ENCODE measurements around the gene ITM2B. TPM values are rescaled to one million over a fixed set of nuclear protein-coding genes. Genes with fewer than 3 reads are reported as not detected.

The ITM2B gene
- total RNA-seq, 2 donors from 2014 or later: 436 to 638 TPM

DNA sequence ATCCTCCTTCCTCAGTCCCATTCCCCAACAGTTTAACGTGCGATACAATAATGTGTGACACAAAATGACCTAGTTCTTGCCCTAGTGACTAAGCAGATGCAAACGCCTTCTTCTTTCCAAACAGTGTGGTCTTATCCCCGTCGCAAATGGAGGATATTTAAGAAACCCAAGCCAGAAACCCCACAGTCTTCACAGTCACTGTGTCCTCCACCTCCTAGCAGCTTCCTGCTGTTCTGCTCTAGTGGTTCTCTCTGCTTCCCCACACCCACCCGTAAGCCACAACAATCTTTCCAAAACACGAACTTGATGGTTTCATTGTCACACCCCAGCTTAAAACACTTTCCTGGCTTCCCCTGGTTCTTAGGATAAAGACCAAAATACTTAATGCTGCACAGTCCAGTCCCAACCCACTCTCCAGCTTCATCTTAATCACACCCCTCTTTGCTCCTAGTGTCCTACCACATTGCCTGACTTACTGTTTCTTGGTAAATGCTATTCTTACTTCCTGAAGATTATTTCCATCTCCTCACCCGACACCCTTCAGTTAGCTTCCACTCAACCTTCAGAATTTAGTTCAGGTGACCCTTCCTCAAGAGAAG lies 32.3 kb downstream of the ITM2B start:
- Histone ChIP-seq H3K9me3 (no peaks in the 10 kb centered on the region), H3K36me3 (peaks cover 19% of the 10 kb centered on the region), H3K27ac (no peak overlapping the region), H3K4me1 (ENCODE audit: control insufficient read depth in 1 of 2, low read depth in 2 of 2) (no peaks in the 10 kb centered on the region), H3K27me3 (replicated peaks; ENCODE audit: insufficient read depth) (no peaks in the 10 kb centered on the region), H3K4me3 (no peak overlapping the region)
- ATAC-seq (ENCODE audit: insufficient number of reproducible peaks, low FRiP score, low read depth): no peak
- TF ChIP-seq CTCF (IDR thresholded peaks at IDR 0.05): no peak
- no peak for DNase-seq (ENCODE audit: low spot score)

DNA sequence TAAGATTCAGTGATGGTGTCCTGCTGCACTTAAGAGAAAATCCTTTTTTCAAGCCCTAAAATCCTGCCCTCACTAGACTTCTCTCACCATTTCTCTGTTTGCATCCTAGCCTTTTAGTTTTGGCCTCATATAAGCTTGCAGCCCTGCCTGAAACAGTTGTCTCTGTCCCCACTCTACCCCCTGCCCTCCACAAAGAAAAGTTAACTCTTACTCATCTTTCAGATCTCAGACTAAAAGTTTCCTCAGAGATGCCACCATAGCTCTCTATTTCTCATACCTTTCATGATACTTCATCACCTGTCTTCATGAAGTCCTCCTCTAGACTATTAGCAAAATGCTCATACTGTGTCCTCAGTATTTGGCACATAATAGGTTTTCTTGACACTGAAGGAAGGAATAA lies 33.1 kb downstream of the ITM2B start:
- peaks cover 16% of the 10 kb centered on the region for H3K36me3 ChIP-seq

DNA sequence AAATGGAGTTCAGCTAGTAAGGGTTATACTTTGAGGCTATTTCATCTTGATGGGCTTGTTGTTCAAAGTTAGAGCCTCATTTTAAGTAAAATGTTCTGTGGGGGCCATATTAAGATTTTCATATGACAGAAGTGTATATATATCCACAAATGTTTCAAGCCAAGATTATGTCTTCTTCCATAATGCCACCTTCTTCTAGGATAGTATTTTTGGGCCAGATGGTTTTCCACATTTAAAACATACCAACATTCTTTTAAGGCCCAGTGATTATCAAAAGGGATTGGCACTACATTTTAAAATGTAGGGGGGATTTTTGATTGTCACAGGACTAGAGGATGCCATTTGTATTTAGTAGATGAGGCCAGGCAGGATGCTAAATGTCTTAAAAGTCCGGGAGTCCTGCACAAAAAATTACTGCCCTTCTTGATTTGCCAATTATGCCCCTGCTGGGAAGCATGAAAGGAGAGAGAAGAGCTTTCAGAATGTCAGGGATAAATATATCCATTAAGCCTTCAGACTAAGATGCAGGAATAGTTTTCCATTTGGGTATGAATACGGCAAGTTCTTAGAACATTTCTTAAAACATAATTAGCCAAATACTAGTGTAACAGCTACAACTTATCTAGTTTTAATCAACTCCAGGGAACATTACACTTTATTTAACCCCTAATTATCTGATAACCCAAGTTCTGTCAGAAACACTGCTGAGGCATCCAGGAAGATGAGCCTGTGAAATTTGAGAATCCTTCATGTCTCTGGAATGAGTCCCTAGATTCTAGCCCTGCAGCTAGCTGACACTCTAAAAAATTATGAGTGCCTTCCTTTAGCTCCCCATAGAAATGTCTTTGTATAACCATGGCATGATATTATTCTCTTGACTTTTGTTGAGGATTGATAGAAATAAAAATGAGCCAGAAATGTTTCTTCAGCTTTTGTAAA lies 34.0 kb downstream of the ITM2B start:
- Histone ChIP-seq H3K4me3 (no peak overlapping the region), H3K4me1 (ENCODE audit: control insufficient read depth in 1 of 2, low read depth in 2 of 2) (no peaks in the 10 kb centered on the region), H3K36me3 (peaks cover 14% of the 10 kb centered on the region), H3K27ac (no peak overlapping the region), H3K9me3 (no peaks in the 10 kb centered on the region), H3K27me3 (replicated peaks; ENCODE audit: insufficient read depth) (no peaks in the 10 kb centered on the region)
- ATAC-seq (ENCODE audit: insufficient number of reproducible peaks, low FRiP score, low read depth) (no peak), DNase-seq (ENCODE audit: low spot score) (no peak)
- TF ChIP-seq CTCF (IDR thresholded peaks at IDR 0.05): no peak

More for the DNA sequence above, 33.1 kb downstream of the ITM2B start:
- H3K4me1 ChIP-seq (ENCODE audit: control insufficient read depth in 1 of 2, low read depth in 2 of 2): no peaks in the 10 kb centered on the region
- no peak overlapping the region for H3K4me3 ChIP-seq
- H3K9me3 ChIP-seq: no peaks in the 10 kb centered on the region
- DNase-seq (ENCODE audit: low spot score) (no peak), ATAC-seq (ENCODE audit: insufficient number of reproducible peaks, low FRiP score, low read depth) (no peak)
- no peaks in the 10 kb centered on the region for H3K27me3 ChIP-seq (replicated peaks; ENCODE audit: insufficient read depth)
- H3K27ac ChIP-seq: no peak overlapping the region
- no peak for TF ChIP-seq CTCF (IDR thresholded peaks at IDR 0.05)

DNA sequence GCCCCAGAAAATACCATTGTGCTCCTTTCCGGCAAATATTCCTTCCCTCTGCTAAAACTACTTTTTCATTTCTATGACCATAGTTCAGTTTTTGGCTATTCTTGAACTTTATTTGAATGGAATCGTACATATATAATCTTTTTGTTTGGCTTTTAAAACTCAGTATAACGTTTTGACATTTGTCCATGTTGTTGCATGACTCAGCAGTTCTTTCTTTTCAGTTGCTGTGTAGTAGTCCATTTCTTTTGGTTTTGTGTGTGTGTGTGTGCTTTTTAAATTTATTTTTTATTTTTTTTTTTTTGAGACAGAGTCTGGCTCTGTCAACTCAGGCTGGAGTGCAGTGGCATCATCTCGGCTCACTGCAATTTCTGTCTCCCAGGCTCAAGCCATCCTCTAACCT lies 35.0 kb downstream of the ITM2B start:
- ATAC-seq (ENCODE audit: insufficient number of reproducible peaks, low FRiP score, low read depth) (no peak), DNase-seq (ENCODE audit: low spot score) (no peak)
- Histone ChIP-seq H3K36me3 (peaks cover 10% of the 10 kb centered on the region), H3K9me3 (no peaks in the 10 kb centered on the region), H3K27me3 (replicated peaks; ENCODE audit: insufficient read depth) (no peaks in the 10 kb centered on the region), H3K4me1 (ENCODE audit: control insufficient read depth in 1 of 2, low read depth in 2 of 2) (no peaks in the 10 kb centered on the region), H3K27ac (no peak overlapping the region), H3K4me3 (no peak overlapping the region)
- no peak for TF ChIP-seq CTCF (IDR thresholded peaks at IDR 0.05)

- no peak for DNase-seq (ENCODE audit: low spot score)
- Histone ChIP-seq H3K9me3 (no peaks in the 10 kb centered on the region), H3K4me3 (no peak overlapping the region), H3K27me3 (replicated peaks; ENCODE audit: insufficient read depth) (no peaks in the 10 kb centered on the region), H3K27ac (no peak overlapping the region), H3K36me3 (no peaks in the 10 kb centered on the region), H3K4me1 (ENCODE audit: control insufficient read depth in 1 of 2, low read depth in 2 of 2) (no peaks in the 10 kb centered on the region)
- no peak for ATAC-seq (ENCODE audit: insufficient number of reproducible peaks, low FRiP score, low read depth)
- no peak for TF ChIP-seq CTCF (IDR thresholded peaks at IDR 0.05)
Measured at GRCh38 chr13:48273346-48273745, 40.3 kb downstream of the ITM2B start.
